HG03432 (cell line): ENCODE results near the gene ITGA8.
"Not testable (repeated sequence)": the region's sequence is repeated elsewhere in the genome, so short reads cannot be mapped to it uniquely, and the experiment has no call there.

Experiments used
- ATAC-seq: cut with Tn5 transposase; IDR thresholded peaks from one replicate; pipeline ENCODE4 v1.9.1; 2021; ENCODE audit warnings: mild to moderate bottlenecking, moderate library complexity; ENCODE audit not compliant: unreplicated experiment

ITGA8 gene

DNA sequence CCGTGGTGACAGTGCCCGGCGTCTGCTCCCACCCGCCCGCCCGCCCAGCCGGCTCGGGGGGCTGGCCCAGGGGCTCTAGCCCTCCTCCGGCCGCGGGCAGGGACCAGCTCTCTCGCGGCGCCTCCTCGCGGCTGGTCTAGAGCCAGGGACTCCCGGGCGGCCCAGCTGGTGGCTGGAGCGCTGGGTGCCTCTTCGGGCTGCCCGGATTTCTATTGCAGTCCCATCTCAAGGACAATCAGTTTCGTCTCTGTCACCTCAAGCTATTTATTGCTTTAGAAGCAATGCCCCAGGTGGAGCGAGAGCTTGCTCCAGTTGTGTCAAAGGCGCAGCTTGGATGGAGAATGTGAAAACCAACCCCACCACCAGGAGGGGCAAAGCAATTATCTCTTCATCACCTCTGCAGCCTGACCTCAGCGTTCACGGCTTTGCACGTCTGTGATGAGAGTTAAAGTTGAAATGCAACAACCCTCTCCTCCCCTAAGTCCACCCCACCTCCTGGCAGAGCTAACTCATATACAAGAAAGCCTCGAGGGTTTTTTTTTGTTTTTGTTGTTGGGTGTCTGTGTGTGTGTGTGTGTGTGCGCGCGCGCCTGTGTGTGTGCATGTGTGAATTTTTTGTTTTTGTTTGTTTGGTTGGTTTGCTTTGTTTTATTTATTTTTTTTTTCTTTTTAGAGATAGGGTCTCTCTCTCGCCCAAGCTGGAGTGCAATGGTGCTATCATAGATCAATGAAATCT is at the start of gene ITGA8:
Gene ITGA8 (minus strand): TSS at position 24 of the 736 bp plus-strand sequence. CDS start 151 bp downstream, outside the sequence.
- no peak for ATAC-seq

- no peak for ATAC-seq
Observed at GRCh38 chr10:15764892-15765454, 45.3 kb upstream of the ITGA8 start.

GRCh38 chr10:15763006-15763405 is 43.3 kb upstream of the ITGA8 start:
- ATAC-seq: no peak

DNA sequence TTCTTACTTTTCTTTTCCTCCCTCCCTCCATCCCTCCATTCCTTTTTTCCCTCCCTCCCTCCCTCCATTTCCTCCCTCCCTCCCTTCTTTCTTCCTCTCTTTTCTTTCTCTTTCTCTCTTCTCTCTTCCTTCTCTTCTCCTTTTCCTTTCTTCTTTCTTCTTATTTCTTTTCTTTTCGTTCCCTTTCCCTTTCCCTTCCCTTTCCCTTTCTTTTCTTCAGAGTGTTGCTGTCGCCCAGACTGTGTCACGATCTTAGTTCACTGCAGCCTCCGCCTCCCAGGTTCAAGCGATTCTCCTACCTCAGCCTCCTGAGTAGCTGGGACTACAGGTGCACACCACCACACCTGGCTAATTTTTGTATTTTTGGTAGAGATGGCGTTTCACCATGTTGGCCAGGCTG is 42.5 kb upstream of the ITGA8 start:
- ATAC-seq: not testable (repeated sequence)

- ATAC-seq: not testable (repeated sequence)
Observed at GRCh38 chr10:15761224-15761623, 41.5 kb upstream of the ITGA8 start.

DNA sequence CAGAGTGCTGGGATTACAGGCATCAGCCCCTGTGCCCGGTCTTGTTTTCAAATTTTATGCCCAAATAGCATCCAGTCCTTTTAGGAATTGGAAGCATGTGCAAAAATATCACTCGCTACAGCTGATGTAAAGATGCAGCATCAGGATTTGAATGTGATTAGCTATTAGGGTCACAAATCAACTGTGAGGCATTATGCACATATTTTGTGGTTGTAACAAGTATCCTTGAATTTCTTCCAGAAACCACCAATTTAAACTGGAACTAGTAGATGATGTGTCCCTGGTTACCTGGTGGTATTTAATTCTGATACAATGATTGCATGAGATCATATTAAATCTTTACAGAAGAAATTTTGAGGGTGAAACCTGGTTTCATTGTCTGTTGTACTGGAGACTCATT is 41.0 kb upstream of the ITGA8 start:
- ATAC-seq: no peak

DNA sequence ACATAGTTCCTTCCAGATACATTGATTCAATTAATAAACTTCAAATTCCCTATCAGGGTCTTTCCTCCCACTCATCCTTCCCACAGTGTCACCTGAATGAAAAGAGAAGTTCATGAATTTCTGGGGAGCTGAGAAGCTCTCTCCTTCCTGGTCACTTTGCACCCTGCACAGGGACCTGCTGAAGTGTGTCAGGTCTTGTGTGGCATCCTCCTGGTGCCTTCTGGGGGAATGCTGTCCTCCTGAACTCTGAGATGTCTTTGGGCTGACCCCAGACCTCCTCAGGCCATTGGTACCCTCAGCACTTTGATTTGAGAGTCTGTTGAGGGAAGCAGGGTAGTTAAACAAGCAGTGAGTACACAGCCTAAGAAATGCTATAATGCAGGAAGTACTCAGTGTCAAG is 39.5 kb upstream of the ITGA8 start:
- no peak for ATAC-seq

- no peak for ATAC-seq
Observed at GRCh38 chr10:15758618-15759017, 38.9 kb upstream of the ITGA8 start.

- no peak for ATAC-seq
Observed at GRCh38 chr10:15754937-15755336, 35.2 kb upstream of the ITGA8 start.

GRCh38 chr10:15751046-15751445 is 31.3 kb upstream of the ITGA8 start:
- no peak for ATAC-seq

DNA sequence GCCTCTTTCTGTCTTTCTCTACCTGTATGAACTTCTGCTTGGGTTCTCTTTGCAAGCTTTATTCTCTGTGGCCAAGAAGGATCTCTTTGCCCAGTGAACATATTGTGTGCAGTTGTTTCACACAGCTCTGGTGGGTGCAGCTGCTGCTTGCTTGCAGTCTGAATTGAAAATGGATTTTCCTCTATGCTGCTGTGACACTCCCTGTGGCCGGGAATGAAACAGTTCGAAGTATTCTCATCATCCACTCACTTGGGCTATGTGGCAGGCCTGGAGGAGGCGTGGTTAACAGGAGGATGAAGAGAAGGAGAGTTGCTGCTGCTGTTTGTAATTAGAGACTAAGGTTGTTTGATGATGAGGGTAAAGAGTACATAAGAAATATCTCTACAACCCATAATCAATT is 28.4 kb upstream of the ITGA8 start:
- ATAC-seq: no peak

DNA sequence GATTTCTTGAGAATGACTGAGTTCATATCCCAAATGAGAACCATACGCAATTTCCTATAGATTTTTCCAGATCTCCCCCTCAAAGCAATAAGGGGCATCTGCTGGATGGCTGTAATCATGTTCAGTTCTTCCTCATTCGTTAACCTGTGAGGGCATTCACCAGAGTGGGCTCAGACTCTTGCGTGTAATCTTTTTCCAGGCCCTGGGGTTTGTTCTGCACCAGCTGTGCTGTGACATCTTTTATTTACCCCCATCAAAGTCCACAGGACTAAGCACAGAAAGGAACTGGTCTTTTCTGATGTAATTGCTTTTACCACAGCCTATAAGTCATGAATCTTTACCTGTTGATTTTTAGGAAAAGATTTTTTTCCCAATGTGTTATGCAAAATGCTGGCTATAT is 27.9 kb upstream of the ITGA8 start:
- no peak for ATAC-seq

- no peak for ATAC-seq
Observed at GRCh38 chr10:15745751-15746150, 26.0 kb upstream of the ITGA8 start.

DNA sequence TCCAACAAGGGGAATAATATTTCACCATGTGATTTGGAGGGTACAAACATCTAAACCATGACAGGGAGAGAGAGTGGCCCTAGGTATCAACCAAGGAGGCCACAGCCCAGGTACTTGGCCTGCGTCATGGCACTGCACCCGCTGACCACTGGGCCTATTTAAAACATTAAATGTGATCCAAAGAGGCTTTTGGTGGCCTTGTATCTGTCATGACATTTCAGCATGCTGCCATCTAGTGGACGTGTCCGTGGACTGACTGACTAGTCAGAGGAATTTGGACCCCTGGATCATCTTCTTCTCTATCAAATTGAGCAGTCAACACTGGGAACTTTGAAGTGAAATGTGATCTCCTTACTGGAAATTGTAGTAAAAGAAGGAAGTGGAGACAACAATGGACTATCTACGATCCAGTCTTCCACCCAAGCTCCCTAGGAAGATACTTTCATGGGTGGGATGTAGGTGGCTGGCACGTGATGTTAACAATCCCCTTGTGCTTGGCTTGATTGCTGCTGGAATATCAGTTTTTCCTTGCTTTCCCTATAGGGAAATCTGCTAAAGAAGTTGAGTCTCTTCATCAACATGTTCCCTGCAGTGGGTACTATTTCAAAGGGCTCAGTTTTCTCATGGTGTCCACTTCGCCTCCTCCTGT is 24.6 kb upstream of the ITGA8 start:
- no peak for ATAC-seq

- no peak for ATAC-seq
Observed at GRCh38 chr10:15743443-15743842, 23.7 kb upstream of the ITGA8 start.

DNA sequence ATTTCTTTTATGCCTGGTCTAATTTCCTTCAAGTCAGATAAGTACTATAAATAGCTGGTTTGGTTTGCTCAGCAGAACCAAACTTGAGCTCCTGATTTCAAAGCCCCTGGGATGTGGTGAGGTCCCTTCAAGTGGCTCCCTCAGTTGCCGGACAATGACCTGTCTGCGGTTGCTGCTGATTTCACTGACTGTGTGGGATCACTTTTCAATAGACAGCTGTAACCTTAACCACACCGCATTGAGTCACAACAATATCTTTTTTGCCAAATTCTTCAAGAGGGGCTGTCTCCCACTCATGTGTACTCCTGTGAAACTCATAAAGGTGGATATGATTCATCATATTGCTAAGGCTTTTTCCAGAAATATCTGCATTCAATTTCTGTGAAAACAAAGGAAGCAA is 23.1 kb upstream of the ITGA8 start:
- no peak for ATAC-seq

- ATAC-seq: no peak
Observed at GRCh38 chr10:15742102-15742501, 22.4 kb upstream of the ITGA8 start.

DNA sequence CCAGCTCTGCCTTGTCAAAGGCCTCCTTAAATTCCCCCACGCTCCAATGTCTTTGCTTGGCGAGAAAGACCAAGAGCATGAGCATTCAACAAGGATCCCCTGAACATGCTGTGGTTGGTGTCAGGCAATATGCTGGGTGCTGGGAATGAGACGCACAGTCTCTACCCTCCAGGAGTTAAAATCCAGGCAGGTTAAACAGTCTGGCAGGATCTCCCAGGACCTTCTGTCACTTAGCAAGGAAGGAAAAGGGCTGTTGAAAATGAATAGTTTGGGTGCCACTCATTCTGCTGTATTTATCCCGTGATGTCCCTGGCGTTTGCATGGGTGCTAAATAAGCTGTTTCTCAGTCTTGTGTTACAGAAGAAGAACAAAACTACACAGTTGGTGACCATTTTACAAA is 21.9 kb upstream of the ITGA8 start:
- ATAC-seq: no peak

GRCh38 chr10:15740261-15740660 is 20.5 kb upstream of the ITGA8 start:
- ATAC-seq: no peak

GRCh38 chr10:15739254-15739970 is 19.7 kb upstream of the ITGA8 start:
- no peak for ATAC-seq

DNA sequence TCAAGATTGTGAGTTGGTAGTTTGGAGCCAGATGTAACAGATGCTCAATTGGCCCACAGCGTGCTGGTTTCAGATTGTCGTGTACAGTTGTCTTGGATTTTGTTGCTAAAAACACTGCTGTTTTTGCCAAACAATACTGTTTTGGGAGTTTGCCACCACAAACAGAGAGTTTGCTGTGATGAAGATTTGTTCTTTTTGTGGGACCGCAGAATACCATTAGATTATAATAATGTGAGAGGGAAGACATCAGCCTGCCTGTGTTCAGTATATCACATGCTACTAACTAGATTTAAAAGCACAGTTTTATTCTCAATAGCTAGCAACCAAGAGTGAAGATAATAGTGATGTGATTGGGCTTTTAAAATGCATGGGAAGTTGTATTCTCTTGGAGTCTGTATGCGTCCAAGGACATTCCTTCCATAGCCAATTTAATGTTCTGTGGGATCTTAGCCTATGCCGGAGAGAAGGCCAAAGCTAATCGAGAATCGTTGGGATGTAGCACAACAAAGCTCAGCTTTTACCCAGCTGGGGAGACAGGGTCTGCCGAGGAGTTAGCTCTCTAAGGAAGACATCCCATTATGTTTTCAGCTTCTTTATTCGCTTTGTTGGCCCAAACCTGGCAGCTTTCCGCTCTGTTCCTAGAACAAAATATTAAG is 18.7 kb upstream of the ITGA8 start:
- ATAC-seq: no peak
